ENCODE data around the gene PPM1A. TPM values are rescaled to one million over a fixed set of nuclear protein-coding genes. Genes with fewer than 3 reads are reported as not detected.

Gene PPM1A
- polyA plus RNA-seq, 1 donor: 70.8 TPM

GRCh38 chr14:60266021-60266937 is 17.3 kb downstream of the PPM1A start:
- no peak for DNase-seq (ENCODE audit: low read depth)

DNA sequence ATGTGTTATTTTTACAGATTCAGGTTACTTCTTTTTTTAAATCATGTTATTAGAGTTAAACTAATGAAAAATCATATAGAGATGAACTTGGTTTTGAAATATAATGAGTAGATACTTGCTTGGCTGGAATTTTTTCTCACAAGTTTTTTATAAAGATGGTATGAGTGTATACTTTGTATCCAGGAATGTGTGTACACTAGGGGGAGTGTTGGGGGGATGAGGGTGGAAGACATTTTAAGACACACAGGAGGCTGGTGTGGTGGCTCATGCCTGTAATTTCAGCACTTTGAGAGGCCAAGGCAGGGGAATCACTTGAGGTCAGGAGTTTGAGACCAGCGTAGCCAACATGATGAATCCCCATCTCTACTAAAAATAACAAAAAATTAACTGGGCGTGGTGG is 23.2 kb downstream of the PPM1A start:
- DNase-seq (ENCODE audit: low read depth): no peak

DNA sequence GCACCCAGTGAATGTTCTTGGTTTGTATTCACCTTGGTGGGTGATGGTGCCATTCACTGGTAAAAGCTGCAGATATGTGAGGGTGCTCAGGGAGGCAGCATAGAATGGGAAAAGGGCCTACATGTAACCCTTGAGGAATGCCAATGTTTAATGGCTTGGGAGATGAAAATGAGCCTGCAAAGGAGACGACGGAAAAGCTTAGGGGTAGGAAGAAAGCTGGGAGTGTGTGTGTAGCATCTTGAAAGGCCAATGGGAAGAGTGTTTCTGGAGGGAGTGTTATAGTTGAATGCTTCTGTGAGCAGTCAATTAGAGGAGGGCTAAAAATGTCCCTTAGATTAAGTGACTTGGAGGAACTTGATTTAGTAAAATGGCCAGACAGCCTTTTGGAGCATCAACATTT is 24.9 kb downstream of the PPM1A start:
- no peak for DNase-seq (ENCODE audit: low read depth)

- DNase-seq (ENCODE audit: low read depth): no peak
Observed at GRCh38 chr14:60274448-60274847, 25.4 kb downstream of the PPM1A start.

DNA sequence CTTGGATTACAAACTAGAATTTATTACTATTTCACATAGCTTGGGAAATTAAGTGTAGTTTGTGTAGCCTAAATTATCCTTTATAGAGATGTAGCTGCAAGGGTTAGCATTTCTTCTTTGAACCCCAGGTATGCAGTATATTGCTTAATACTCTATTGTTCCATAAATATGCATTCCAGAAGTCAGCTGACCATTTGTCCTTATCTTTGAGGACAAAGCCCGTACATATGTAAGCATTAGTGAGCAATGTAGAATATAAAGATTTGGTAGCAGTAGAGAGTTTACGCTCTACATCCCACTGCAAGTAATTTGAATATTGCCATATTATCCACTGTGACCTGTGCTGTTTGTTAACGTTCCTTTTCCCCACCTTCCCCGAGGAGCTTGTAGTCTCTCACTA is 26.9 kb downstream of the PPM1A start:
- no peak for DNase-seq (ENCODE audit: low read depth)

GRCh38 chr14:60276347-60276746 is 27.3 kb downstream of the PPM1A start:
- no peak for DNase-seq (ENCODE audit: low read depth)

GRCh38 chr14:60277605-60278190 is 28.7 kb downstream of the PPM1A start:
- no peak for DNase-seq (ENCODE audit: low read depth)

GRCh38 chr14:60278350-60278749 is 29.3 kb downstream of the PPM1A start:
- no peak for DNase-seq (ENCODE audit: low read depth)

GRCh38 chr14:60287452-60287851 is 38.4 kb downstream of the PPM1A start:
- DNase-seq (ENCODE audit: low read depth): no peak

GRCh38 chr14:60288279-60288678 is 39.3 kb downstream of the PPM1A start:
- DNase-seq (ENCODE audit: low read depth): no peak

DNA sequence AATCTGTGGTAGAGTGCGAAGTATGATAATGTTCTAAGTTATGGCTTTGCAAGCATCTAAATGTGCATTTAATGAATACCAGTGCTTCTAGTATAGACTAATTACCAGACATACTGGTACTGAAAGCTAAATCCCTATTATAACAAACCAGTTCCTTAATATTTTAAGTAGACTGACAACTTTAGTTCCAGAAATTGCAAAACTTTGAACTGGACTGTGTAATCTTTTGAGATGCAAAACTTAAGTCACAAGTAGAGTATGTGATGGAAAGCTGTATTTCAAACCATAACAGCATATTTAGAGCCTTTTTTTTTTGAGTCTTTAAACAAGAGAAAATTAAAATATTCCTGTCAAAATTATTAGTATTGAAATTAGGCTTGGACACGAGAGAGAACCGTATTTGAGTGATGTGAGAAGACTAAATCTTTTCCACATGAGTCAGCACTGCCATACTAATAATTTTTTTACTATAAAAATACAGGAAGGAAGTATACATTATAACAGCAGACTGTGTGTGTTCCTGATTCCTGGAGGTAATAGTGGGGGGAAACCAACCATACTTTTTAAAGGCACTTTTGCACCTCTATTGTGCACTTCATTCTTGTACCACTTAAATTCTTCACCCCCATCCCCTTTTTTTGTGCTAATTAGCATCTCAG is 45.5 kb downstream of the PPM1A start:
- no peak for DNase-seq (ENCODE audit: low read depth)

DNA sequence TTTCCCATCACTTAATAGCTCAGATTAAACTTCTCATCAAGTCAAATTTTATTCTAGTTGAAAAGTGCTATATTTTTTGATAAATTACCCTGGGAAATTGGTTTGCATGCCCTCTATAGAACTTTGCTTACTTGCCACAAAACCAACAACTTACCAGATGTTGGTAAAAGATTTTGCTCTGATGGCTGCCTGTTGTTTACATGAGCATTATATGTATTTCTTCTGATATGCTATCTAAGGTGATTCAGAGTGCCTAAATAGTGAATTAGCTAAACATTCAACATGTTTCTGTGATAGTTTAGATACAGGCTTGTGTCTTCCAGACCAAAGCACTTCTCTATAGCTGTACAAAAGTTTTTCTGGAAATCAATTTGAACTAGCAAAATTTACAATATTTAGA is 51.0 kb downstream of the PPM1A start:
- DNase-seq (ENCODE audit: low read depth): no peak

GRCh38 chr14:60301685-60302084 is 52.7 kb downstream of the PPM1A start:
- DNase-seq (ENCODE audit: low read depth): no peak

GRCh38 chr14:60302663-60303062 is 53.6 kb downstream of the PPM1A start:
- DNase-seq (ENCODE audit: low read depth): no peak

DNA sequence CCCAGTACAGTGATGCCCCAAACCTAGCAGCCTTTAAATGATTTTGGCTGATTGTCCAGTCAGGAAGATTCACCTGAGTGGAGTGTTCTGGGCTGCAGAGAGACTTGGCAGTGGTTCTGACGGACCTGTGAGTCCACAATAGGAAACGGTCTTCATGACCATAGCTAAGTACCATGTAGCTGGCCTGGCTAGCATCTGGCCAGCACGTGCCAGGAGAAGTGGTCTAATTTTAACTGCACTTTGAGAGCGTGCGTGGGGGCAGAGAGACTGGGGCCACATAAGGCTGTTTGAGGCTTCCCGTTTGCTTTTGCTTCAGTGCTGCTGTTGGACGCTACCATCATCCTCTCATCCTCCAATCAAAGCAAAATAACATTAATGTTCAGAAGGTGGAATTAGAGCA is 54.7 kb downstream of the PPM1A start:
- DNase-seq (ENCODE audit: low read depth): no peak

GRCh38 chr14:60304509-60304908 is 55.5 kb downstream of the PPM1A start:
- no peak for DNase-seq (ENCODE audit: low read depth)

- DNase-seq (ENCODE audit: low read depth): no peak
Observed at GRCh38 chr14:60309867-60310552, 61.0 kb downstream of the PPM1A start.

- DNase-seq (ENCODE audit: low read depth): no peak
Observed at GRCh38 chr14:60311417-60311816, 62.4 kb downstream of the PPM1A start.

- DNase-seq (ENCODE audit: low read depth): no peak
Observed at GRCh38 chr14:60313093-60313492, 64.1 kb downstream of the PPM1A start.

DNA sequence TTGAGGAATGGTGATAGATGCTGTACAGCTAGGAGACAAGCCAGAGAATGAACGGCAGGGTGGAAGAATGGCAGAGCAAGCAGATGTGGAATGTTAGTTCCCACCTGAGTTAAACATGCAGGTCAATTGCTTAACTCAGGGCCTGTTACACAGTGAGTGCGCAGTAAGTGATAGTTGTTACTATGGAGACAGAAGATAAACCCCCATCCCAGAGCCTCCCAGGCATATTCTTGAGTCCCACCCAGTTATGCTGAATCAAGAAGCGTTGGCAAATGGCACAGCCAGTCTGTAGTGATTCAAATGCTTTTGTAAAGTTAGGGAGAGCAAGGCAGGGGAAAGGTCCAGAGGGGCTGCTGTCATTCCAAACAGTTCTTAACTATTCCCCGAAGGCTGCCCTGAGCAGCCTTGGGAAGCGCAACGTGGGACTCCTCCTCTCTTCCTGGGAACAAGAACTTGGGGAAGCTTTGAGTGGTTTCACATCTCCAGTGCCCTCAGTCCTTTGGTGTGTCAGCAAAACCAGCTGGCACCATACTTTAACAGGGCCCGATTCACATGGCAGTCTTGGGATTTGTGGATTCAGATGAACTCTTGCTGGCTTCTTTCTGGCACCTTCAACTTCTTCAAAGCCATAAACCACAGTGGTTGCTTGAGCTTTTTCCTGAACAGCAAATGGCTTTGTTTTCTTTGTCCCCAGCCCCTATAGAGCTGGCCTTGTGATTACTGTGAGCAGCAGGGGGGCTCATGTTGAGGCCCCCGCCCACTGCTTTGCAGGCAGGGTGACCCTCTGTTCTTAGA is 66.4 kb downstream of the PPM1A start:
- no peak for DNase-seq (ENCODE audit: low read depth)

DNA sequence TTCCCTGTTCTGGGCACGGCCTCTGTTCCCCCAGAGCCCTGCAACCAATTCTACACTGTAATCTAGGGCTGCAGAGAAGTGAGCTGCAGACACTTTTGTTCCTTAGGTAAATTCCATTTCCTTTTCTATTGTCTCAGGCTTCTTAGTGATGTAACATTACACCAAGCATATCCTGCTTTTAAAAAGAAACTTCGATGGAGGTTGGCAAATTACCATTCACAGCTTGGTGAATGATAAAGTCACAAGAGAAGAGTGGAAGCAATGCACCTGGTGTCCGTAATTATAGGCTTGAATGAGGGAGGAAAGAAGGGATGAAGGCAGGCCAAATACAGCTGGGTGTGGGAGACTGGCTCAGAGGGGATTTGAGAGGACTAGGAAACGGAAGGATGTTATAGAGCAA is 68.6 kb downstream of the PPM1A start:
- no peak for DNase-seq (ENCODE audit: low read depth)

Measured in forelimb muscle (tissue), 1 donor.